ENCODE results near the gene TNFRSF25.

Gene TNFRSF25

GRCh38 chr1:6466023-6466422, at the start of gene TNFRSF25:
TNFRSF25 (minus strand) TSS chr1:6466173; CDS start chr1:6466107, 66 bp downstream.
- FAIRE-seq, result no peak

GRCh38 chr1:6515771-6516170, 49.8 kb upstream of the TNFRSF25 start:
- no peak for FAIRE-seq

- no peak for FAIRE-seq
These were observed 47.4 kb upstream of the TNFRSF25 start for GRCh38 chr1:6513320-6513801.

- no peak for FAIRE-seq
These were observed 46.9 kb upstream of the TNFRSF25 start for GRCh38 chr1:6512908-6513280.

GRCh38 chr1:6512245-6512907, 46.4 kb upstream of the TNFRSF25 start:
- FAIRE-seq, result no peak

- no peak for FAIRE-seq
These were observed 45.7 kb upstream of the TNFRSF25 start for GRCh38 chr1:6511561-6512244.

- no peak for FAIRE-seq
These were observed 45.1 kb upstream of the TNFRSF25 start for GRCh38 chr1:6511056-6511455.

GRCh38 chr1:6510493-6510892, 44.5 kb upstream of the TNFRSF25 start:
- no peak for FAIRE-seq

GRCh38 chr1:6509919-6510291, 43.9 kb upstream of the TNFRSF25 start:
- no peak for FAIRE-seq

- no peak for FAIRE-seq
These were observed 43.4 kb upstream of the TNFRSF25 start for GRCh38 chr1:6509220-6509918.

GRCh38 chr1:6508816-6509189, 42.8 kb upstream of the TNFRSF25 start:
- FAIRE-seq, result no peak

- FAIRE-seq, result no peak
These were observed 42.3 kb upstream of the TNFRSF25 start for GRCh38 chr1:6508154-6508815.

GRCh38 chr1:6507461-6507911, 41.5 kb upstream of the TNFRSF25 start:
- FAIRE-seq, result no peak

GRCh38 chr1:6507037-6507428, 41.1 kb upstream of the TNFRSF25 start:
- FAIRE-seq, result no peak

- no peak for FAIRE-seq
These were observed 40.5 kb upstream of the TNFRSF25 start for GRCh38 chr1:6506210-6507036.

- FAIRE-seq, result no peak
These were observed 39.6 kb upstream of the TNFRSF25 start for GRCh38 chr1:6505367-6506209.

- no peak for FAIRE-seq
These were observed 38.9 kb upstream of the TNFRSF25 start for GRCh38 chr1:6504887-6505286.

- no peak for FAIRE-seq
These were observed 38.1 kb upstream of the TNFRSF25 start for GRCh38 chr1:6503884-6504602.

- FAIRE-seq, result no peak
These were observed 36.3 kb upstream of the TNFRSF25 start for GRCh38 chr1:6502000-6502891.

Data from colon (tissue), 2 donors.